HG02870 (cell line): Measurements from ENCODE around the gene ITPK1.
"Not testable (repeated sequence)": the region's sequence is repeated elsewhere in the genome, so short reads cannot be mapped to it uniquely, and the experiment has no call there.

Source experiments
- ATAC-seq: cut with Tn5 transposase; IDR thresholded peaks from one replicate; pipeline ENCODE4 v1.9.1; 2021; ENCODE audit warnings: mild to moderate bottlenecking, moderate library complexity; ENCODE audit not compliant: unreplicated experiment

Gene ITPK1

DNA sequence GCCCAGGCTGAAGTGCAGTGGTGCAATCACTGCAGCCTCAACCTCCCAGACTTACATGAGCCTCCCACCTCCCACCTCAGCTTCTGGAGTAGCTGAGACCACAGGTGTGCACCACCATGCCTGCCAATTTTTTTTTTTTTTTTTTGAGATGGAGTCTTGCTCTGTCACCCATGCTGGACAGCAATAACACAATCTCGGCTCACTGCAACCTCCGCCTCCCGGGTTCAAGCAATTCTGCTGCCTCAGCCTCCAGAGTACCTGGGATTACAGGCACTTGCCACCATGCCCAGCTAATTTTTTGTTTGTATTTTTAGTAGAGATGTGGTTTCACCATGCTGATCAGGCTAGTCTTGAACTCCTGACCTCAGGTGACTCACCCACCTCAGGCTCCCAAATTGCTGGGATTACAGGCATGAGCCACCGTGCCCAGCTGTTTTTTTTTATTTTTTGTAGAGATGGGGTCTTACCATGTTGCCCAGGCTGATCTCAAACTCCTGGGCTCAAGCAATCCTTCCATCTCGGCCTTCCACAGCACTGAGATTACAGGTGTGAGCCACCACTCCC, 15.6 kb upstream of the ITPK1 start:
- ATAC-seq, result not testable (repeated sequence)

DNA sequence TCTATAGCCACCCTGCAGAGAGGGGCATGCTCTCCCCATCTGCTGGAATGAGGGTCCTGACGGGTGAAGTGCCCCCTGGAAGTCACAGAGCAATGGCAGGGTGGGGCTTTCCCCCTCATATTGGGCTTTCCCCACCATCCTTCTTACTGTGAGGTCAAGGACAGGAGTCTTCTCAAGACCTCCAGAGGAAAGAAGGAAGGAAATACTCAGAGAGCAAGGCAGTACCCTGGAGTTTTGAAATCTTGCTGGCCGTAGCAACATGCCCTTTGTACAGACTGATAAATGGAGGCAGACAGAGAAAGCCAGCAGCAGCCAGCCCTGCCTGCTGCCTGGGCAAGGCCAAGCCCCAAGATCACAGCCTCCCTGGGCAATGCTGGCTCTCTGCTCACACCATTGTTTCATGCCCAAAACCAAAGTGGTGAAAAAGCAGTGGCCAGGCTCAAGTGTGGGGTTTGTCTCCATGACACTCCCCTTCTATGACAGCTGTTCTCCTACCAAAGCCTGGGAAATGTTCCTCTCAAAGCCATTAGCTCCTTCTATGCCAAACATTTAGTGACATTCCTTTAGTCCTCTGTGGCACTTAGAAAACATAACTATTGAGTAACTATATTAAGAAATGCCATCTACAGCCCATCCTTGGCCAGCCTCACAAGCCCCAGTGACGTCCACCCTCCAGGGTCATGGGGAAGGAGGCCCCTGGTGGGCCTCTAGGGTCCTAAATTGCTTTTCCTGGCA, 13.2 kb upstream of the ITPK1 start:
- ATAC-seq, result no peak

GRCh38 chr14:93126111-93126510, 10.4 kb upstream of the ITPK1 start:
- ATAC-seq, result no peak

- ATAC-seq, result no peak
These were observed 7.1 kb upstream of the ITPK1 start for GRCh38 chr14:93122826-93123225.

DNA sequence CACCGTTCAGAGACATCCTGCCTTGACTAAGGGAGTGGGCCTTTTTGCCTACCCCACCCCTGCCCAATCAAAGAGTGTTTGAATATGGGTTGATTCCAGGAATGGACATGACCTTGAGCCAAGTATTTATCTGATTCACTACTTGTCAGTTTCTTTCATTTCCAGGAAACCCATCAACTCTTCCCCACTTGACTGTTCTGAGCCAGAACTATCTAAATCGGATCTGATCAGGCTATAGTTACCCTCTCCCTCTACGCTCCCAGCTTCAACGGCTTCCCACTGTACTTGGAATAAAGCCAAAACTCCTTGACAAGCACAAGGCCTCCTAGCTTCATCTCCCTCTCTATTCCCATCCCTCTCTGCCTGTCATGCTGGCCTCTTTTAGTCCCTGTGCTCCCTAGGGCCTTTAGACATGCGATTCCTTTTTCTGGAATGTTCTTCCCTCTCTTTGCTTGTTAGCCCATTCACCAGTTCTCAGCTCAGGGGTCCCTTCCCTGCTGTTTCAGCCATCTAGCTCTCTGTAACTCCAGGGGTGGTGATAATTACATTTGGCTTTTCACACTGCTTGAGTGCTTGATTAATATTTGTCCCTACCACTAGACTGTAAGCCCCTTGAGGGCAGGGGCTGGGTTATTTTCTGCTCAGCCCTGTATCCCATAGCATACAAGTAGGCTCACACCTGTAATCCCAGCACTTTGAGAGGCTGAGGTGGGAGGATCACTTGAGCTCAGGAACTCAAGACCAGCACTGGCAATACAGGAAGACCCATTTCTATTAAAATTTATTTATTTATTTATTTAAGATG, 5.5 kb upstream of the ITPK1 start:
- ATAC-seq, result no peak

DNA sequence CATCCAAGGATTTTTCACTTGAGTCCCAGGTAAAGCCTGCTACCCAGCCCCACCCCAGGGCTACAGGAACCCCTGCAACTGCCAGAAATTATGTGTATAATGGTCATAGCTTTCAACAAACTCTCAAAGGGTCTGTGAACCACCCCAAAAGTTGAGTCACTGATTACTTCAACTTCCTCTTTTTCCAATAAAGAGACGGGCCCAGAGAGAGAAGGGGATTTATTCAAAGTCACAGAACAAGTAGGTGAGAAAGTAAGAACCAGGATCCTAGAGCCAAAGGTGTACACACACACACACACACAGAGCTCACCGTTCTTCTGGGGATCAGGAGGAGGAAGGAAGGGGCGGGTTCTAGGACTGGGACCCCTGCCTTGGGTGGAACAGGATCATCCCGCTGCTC, 4.8 kb upstream of the ITPK1 start:
- no peak for ATAC-seq

GRCh38 chr14:93116676-93117200, 1.0 kb upstream of the ITPK1 start:
- ATAC-seq, result no peak

DNA sequence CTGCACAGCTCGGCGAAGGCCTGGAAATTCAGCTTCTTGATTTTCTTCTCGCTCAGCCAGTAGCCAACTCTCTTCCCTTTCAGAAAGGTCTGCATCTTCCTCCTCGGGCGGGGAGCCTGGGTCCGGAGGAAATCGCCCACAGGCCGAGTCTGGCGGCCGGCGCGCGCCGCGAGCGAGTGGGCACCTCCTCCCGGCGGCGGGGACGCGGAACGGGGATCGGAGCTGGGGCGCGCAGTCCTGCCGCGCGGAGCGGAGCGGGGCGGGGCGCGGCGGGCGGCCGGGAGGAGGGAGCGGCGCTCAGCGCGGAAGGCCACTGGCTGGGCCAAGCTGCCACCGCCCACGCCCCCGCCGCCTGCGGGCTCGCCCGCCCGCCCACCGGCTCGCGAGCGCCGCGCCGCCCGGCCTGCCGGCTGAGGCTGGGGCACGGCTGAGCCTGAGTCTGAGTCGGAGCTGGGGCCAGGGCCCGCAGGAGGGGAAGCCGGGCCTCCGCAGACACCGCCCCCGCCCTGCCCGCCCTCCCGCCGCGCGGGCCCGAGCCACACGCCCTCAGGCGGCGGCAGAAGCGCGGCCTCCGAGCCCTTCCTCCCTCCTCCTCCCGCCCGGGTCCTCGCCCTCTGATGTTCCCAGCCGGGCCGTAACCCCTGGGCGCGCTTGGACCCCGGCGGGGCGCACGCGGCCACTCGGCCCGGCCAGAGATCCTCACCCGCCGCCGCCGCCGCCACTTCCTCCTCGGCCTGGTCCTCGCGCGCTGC, 480 bp downstream of the ITPK1 start:
- ATAC-seq, result peak; percentile 65

DNA sequence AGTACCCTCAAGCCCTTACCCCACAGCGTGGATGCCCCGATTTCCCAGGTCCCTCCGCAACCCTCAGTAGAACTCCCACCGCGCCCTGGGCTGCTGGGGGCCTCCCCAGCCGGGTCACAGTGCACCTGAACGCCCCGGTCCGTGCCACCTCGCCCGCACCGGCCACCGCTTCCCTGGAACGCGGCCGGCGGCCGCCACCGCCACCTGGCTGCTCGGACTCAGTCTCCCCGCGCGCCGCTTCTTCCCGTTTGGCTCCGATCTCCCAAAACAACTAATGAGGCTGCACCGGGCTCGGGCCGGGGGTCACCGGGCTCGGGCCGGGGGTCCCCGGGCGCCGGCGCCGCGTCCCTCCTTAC, 1.0 kb downstream of the ITPK1 start:
- ATAC-seq, result no peak

- no peak for ATAC-seq
These were observed 1.5 kb downstream of the ITPK1 start for GRCh38 chr14:93114068-93114710.

GRCh38 chr14:93113678-93114067, 2.1 kb downstream of the ITPK1 start:
- ATAC-seq, result no peak

DNA sequence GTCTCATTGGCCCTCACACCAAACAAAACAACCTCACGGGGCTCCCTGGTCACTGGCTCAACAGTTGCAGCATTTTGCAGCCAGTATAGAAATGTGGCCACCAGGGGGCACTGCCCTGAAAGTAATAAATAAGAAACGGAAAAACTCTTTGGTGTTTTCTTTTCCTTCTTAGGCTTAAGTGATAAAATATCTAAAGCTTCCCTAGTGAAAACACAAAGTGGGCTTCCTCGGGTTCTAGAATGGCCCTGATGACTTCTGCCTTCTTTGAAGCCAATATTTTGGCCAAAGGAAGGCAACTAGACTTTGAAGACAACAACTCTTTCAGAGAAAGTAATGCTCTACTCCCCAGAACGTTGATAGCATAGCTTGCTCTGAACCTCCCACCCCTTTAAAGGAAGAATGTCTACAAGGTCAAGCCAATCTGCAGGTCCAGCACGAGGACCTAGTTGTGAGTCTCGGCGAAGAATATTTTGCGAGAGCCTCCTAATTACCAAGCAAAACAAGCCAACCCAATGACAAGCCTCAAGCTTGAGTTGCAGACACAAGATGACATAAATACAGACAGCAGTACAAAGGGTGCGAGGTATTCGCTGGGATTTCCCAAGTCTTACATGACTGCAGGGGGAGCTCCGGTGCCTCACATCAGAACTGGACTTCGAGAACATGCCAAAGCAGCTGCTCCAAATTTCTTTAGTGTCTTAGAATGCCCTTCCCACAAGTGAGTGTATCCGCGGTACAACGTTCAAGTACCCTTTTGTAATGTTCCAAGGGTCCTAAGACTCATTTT, 2.6 kb downstream of the ITPK1 start:
- peak; percentile 34 for ATAC-seq

- ATAC-seq, result not testable (repeated sequence)
These were observed 4.2 kb downstream of the ITPK1 start for GRCh38 chr14:93111541-93111940.

- ATAC-seq, result no peak
These were observed 4.8 kb downstream of the ITPK1 start for GRCh38 chr14:93110856-93111419.

DNA sequence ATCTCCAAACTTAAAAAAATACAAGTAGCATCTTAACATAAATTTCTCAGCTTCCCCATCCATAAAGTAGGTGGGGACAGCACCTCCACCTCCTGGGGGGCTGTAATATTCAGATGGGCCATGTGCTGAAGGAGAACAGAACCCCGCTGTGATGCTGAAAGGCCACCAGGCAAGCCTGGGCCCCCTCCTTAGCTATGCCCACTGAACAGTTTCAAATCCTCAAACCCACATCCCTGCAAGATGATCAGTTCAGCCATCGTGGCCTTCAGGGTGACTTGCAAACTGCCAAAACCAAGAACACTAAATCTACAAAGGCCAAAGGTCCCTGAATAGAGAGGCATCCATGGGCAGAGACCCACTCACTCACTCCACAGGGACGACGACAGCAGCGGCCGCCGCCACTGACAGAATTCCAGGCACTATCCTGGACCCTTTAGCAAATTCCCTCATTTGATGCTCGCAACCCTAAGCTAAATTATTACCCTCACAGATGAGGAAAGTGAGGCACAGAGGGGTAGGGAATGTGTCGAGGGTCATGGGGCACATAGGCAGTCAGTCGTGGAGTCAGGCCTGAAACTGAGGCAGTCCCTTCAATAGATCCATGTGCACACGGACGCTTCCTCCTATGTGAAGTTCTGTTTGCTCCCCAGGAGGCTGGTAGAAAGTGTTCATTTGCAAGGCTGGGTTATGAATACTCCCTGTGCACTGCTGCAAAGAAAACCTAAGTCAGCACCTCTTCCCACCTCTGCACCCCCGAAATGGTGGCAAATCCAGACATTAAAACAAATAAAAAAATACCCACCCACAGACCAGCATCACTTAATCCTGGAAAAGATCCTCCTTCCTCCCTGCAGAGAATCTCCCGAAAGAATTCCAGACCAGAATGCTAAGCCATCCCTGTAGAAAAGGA, 5.9 kb downstream of the ITPK1 start:
- ATAC-seq, result no peak

DNA sequence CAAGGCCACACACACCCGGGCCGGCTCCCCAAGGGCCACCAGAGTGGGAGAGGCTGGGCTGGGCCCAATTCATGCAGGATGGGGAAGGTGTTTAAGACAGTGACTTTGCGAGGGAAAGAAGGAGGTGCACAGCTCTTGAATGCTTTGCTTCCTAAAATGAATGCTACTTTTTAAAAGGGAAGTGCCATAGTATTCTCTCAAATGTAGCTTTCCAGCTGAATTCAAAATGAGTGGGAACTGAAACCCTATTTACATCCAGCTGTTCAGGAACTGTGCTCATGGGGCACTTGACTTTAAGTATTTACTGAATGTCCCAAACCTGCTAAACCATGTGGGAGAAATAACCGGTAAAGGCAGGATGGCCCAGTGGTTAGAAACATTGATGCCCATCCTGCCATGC, 7.6 kb downstream of the ITPK1 start:
- no peak for ATAC-seq

DNA sequence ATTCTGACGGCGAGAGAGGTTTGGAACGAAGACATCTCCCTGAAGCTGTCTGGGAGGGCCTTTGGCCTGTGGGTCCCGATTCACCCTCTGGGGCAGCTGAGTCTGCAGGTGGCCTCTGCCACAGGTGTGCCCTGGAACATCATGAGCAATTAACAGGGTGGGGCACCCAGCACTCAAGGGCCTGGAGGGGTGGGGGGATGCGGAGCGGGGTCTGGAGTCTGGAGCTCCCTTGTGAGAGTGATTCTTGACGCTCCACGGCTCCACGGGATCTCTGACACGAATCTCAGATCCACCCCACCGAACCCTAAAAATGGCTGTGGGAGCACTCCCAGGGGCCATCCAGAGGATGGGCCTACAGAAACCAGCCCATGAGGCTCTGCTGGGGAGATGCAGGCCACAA, 8.3 kb downstream of the ITPK1 start:
- ATAC-seq, result no peak

DNA sequence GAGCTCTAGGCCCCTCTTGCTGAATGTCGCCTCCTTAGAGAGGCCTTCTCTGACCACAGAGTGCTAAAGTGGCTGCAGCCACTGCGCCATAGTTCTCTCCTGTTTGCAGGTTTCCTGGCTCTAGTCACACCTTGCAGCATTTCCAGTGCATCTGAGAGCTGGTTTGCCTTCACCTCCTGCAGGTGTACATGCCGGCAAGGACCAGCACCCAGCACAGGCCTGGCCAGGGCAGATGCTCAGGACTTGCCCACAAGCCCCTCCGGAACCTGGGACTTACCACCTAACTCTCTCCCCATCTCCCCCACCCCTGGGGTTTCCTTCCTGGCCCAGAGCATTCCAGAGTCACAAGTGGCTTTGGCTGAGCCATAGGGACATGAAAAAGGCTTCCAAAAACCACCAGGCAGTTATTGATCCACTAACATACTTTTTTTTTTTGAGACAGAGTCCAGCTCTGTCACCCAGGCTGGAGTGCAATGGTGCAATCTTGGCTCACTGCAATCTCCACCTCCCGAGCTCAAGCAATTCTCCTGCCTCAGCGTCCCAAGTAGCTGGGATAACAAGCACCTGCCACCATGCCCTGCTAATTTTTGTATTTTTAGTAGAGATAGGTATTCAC, 9.1 kb downstream of the ITPK1 start:
- ATAC-seq, result no peak
